Measurements from ENCODE around the gene MAP2K1. TPM values are rescaled to one million over a fixed set of nuclear protein-coding genes. Genes with fewer than 3 reads are reported as not detected.

MAP2K1 gene
- total RNA-seq, 2 donors from 2014 or later: 73.7 to 81.2 TPM

DNA sequence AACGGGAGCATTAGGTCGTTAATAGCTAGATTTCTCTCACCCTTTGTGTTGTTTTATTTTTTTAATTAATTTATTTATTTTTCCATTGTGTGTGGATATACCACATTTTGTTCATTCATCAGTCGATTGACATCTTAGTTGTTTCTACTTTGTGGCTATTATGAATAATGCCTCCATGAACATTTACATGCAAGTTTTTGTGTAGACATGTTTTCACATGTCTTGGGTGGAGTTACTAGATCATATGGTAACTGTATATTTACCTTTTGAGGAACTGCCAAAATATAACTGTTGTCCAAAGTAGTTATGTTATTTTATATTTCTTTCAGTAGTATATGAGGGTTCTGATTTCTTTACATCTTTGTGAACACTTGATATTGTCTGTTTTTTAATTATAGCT lies 137.2 kb downstream of the MAP2K1 start:
- no peak overlapping the region for H3K4me3 ChIP-seq (ENCODE audit: low read length)
- Mint-ChIP-seq H3K27ac (no peak overlapping the region), H3K36me3 (ENCODE audit: low read depth) (peaks cover 38% of the 10 kb centered on the region), H3K4me3 (no peak overlapping the region), H3K4me1 (no peaks in the 10 kb centered on the region), H3K27me3 (ENCODE audit: insufficient read depth) (no peaks in the 10 kb centered on the region), H3K9me3 (no peaks in the 10 kb centered on the region)
- H3K27me3 ChIP-seq (ENCODE audit: control insufficient read depth, insufficient read depth, low read length, poor library complexity, severe bottlenecking): no peaks in the 10 kb centered on the region
- TF ChIP-seq, protein P1, sequence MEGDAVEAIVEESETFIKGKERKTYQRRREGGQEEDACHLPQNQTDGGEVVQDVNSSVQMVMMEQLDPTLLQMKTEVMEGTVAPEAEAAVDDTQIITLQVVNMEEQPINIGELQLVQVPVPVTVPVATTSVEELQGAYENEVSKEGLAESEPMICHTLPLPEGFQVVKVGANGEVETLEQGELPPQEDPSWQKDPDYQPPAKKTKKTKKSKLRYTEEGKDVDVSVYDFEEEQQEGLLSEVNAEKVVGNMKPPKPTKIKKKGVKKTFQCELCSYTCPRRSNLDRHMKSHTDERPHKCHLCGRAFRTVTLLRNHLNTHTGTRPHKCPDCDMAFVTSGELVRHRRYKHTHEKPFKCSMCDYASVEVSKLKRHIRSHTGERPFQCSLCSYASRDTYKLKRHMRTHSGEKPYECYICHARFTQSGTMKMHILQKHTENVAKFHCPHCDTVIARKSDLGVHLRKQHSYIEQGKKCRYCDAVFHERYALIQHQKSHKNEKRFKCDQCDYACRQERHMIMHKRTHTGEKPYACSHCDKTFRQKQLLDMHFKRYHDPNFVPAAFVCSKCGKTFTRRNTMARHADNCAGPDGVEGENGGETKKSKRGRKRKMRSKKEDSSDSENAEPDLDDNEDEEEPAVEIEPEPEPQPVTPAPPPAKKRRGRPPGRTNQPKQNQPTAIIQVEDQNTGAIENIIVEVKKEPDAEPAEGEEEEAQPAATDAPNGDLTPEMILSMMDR (conservative IDR thresholded peaks at IDR 0.05): no peak
- no peak overlapping the region for H3K27ac ChIP-seq (ENCODE audit: low read depth, low read length)
- H3K4me1 ChIP-seq (ENCODE audit: control insufficient read depth, insufficient read depth, low read length): no peaks in the 10 kb centered on the region
- peaks cover 73% of the 10 kb centered on the region for H3K36me3 ChIP-seq (ENCODE audit: control insufficient read depth, insufficient read depth, low read length)
- 100% methylated on average over 1 of the region's 3 CpGs; no CpG with 5 or more reads in 1 of the 2 experiments for WGBS, 2 experiments (ENCODE audit: insufficient coverage in 1 of 2, insufficient read length in 1 of 2)
- no peak for DNase-seq
- H3K9me3 ChIP-seq (ENCODE audit: control insufficient read depth, low read length): no peaks in the 10 kb centered on the region
- no peak overlapping the region for H3K9ac ChIP-seq (ENCODE audit: extremely low read depth, low read length, poor library complexity, severe bottlenecking)

DNA sequence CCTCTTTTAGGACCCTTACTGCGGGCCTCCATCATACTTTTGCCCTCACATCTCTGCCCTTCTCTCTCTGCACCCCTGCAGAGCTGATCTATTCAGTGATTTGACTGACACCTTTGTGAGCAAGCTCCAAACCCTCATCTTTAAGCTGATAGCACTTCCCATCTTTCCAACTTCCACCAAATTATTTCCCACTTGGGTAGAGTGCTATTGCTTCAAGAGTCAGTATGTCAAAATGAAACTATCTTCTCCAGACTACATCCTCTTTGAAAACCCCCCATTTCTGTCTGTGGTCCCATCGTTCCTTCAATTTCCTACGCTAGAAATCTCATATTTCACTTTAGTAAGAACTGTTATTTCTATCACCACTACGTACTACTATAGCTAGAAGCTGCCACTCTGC lies 138.1 kb downstream of the MAP2K1 start:
- 80 to 95% methylated on average over 1 to 4 of the region's 4 CpGs for WGBS, 2 experiments (ENCODE audit: insufficient coverage in 1 of 2, insufficient read length in 1 of 2)
- H3K27ac Mint-ChIP-seq: no peak overlapping the region

DNA sequence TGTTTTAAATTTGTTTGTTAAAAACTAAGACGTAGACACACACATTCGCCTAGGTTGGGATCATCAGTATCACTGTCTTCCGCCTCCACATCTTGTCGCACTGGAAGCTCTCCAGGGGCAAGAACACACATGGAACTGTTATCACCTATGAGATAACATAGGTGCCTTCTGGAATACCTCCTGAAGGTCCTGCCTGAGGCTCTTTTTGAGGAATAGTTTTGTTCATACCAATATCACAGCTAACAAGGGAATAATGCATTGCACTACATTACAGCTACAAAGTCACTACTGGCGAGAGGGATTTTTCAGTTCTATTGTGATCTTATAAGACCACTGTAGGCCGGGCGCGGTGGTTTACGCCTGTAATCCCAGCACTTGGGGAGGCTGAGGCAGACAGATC lies 148.3 kb downstream of the MAP2K1 start:
- H3K36me3 Mint-ChIP-seq (ENCODE audit: low read depth): peaks cover 48% of the 10 kb centered on the region
- WGBS, 2 experiments (ENCODE audit: insufficient coverage in 1 of 2, insufficient read length in 1 of 2): 91 to 93% methylated on average over 9 of the region's 9 CpGs
- H3K27ac Mint-ChIP-seq: no peak overlapping the region
- Histone ChIP-seq H3K4me1 (ENCODE audit: control insufficient read depth, insufficient read depth, low read length) (no peaks in the 10 kb centered on the region), H3K9me3 (ENCODE audit: control insufficient read depth, low read length) (no peaks in the 10 kb centered on the region), H3K9ac (ENCODE audit: extremely low read depth, low read length, poor library complexity, severe bottlenecking) (no peak overlapping the region), H3K27me3 (ENCODE audit: control insufficient read depth, insufficient read depth, low read length, poor library complexity, severe bottlenecking) (no peaks in the 10 kb centered on the region), H3K27ac (ENCODE audit: low read depth, low read length) (no peak overlapping the region), H3K4me3 (ENCODE audit: low read length) (no peak overlapping the region), H3K36me3 (ENCODE audit: control insufficient read depth, insufficient read depth, low read length) (peaks cover 73% of the 10 kb centered on the region)
- no peaks in the 10 kb centered on the region for H3K9me3 Mint-ChIP-seq
- H3K4me3 Mint-ChIP-seq: no peak overlapping the region
- H3K4me1 Mint-ChIP-seq: no peaks in the 10 kb centered on the region
- TF ChIP-seq, protein P1 (conservative IDR thresholded peaks at IDR 0.05): no peak
- DNase-seq: no peak
- H3K27me3 Mint-ChIP-seq (ENCODE audit: insufficient read depth): no peaks in the 10 kb centered on the region

More for the DNA sequence above, 138.1 kb downstream of the MAP2K1 start:
- no peaks in the 10 kb centered on the region for H3K4me1 ChIP-seq (ENCODE audit: control insufficient read depth, insufficient read depth, low read length)
- DNase-seq: no peak
- no peaks in the 10 kb centered on the region for H3K9me3 ChIP-seq (ENCODE audit: control insufficient read depth, low read length)
- no peak overlapping the region for H3K27ac ChIP-seq (ENCODE audit: low read depth, low read length)
- no peaks in the 10 kb centered on the region for H3K9me3 Mint-ChIP-seq
- H3K36me3 ChIP-seq (ENCODE audit: control insufficient read depth, insufficient read depth, low read length): peaks cover 73% of the 10 kb centered on the region
- H3K4me1 Mint-ChIP-seq: no peaks in the 10 kb centered on the region
- H3K27me3 Mint-ChIP-seq (ENCODE audit: insufficient read depth): no peaks in the 10 kb centered on the region
- no peak overlapping the region for H3K4me3 Mint-ChIP-seq
- H3K4me3 ChIP-seq (ENCODE audit: low read length): no peak overlapping the region
- H3K27me3 ChIP-seq (ENCODE audit: control insufficient read depth, insufficient read depth, low read length, poor library complexity, severe bottlenecking): no peaks in the 10 kb centered on the region
- H3K9ac ChIP-seq (ENCODE audit: extremely low read depth, low read length, poor library complexity, severe bottlenecking): no peak overlapping the region
- peaks cover 42% of the 10 kb centered on the region for H3K36me3 Mint-ChIP-seq (ENCODE audit: low read depth)
- TF ChIP-seq, protein P1 (conservative IDR thresholded peaks at IDR 0.05): no peak

Small RNA genes within 50 kb of the gene (microRNA-seq; reads per million reads assigned to microRNA genes)
- gene MIR4512 (ENCODE audit: borderline microRNAs expressed): not detected

Other genes starting within 250 kb of the MAP2K1 start
- 1 to 10 TPM in 1 of 2 donors, under 1 TPM in 1; 0.73 to 1.2 TPM for gene MEGF11, start 133.2 kb upstream of the MAP2K1 start, total RNA-seq
- 10 to 100 TPM; 26.3 to 38.4 TPM for gene DIS3L, start 93.3 kb upstream of the MAP2K1 start, total RNA-seq
- 10 to 100 TPM; 19.7 to 25.5 TPM for gene TIPIN, start 30.2 kb upstream of the MAP2K1 start, total RNA-seq
- 10 to 100 TPM; 25.4 to 27.4 TPM for gene SNAPC5, start 110.8 kb downstream of the MAP2K1 start, total RNA-seq
- gene RPL4, start 117.9 kb downstream of the MAP2K1 start, total RNA-seq: 1,000 to 10,000 TPM; 2,700 to 3,227 TPM
- gene ZWILCH, start 118.4 kb downstream of the MAP2K1 start, total RNA-seq: 10 to 100 TPM; 37.3 to 44.2 TPM
- under 1 TPM; 0.51 to 0.77 TPM for gene LCTL, start 179.1 kb downstream of the MAP2K1 start, total RNA-seq